IMR-90 (cell line): ENCODE data around the gene ACVRL1. TPM values are rescaled to one million over a fixed set of nuclear protein-coding genes. Genes with fewer than 3 reads are reported as not detected.

ENCODE experiments used
- BHLHE40 ChIP-seq: fragments of 150-350 bp; IDR thresholded peaks from 2 replicates; pipeline ENCODE4 v1.6.1; 2016; ENCODE audit warnings: mild to moderate bottlenecking, low read depth, low read length
- RCOR1 ChIP-seq: IDR thresholded peaks from 2 replicates; pipeline ENCODE4 v1.6.1; 2012; ENCODE audit warnings: mild to moderate bottlenecking, low read length, improper control_type of control experiment; ENCODE audit not compliant: insufficient replicate concordance
- RFX5 ChIP-seq: IDR thresholded peaks from 2 replicates; pipeline ENCODE4 v1.8.0; 2012; ENCODE audit warnings: low read depth, mild to moderate bottlenecking, low read length, moderate library complexity
- polyA plus RNA-seq, 3 experiments: library from polyadenylated mRNA; depleted of rRNA; stranded (reverse); fragments of >200 nt; gene quantifications; 2 replicates each; pipeline ENCODE4 v1.2.3, GENCODE V29; 2012; ENCODE audit warnings: low replicate concordance in 1 of 3
- total RNA-seq: library from RNA; depleted of rRNA; stranded (reverse); fragments of >200 nt; gene quantifications from 2 replicates; pipeline ENCODE4 v1.2.3, GENCODE V29; 2012

The ACVRL1 gene
- total and polyA plus RNA-seq, 2 of the 4 experiments (the other 2 are of a cell fraction) = 6.4 to 7.5 TPM

GRCh38 chr12:51888316-51889215 lies 18.7 kb upstream of the ACVRL1 start (continued):
- TF ChIP-seq RCOR1 = no peak
- no peak for TF ChIP-seq BHLHE40
- no peak for TF ChIP-seq RFX5
